GM19351 (cell line): ENCODE results near the gene SSR4.
"Not testable (repeated sequence)": the region's sequence is repeated elsewhere in the genome, so short reads cannot be mapped to it uniquely, and the experiment has no call there.

Experiments
- ATAC-seq: cut with Tn5 transposase; IDR thresholded peaks from one replicate; pipeline ENCODE4 v1.9.1; 2021; ENCODE audit warnings: mild to moderate bottlenecking, moderate library complexity; ENCODE audit not compliant: unreplicated experiment

Gene SSR4

DNA sequence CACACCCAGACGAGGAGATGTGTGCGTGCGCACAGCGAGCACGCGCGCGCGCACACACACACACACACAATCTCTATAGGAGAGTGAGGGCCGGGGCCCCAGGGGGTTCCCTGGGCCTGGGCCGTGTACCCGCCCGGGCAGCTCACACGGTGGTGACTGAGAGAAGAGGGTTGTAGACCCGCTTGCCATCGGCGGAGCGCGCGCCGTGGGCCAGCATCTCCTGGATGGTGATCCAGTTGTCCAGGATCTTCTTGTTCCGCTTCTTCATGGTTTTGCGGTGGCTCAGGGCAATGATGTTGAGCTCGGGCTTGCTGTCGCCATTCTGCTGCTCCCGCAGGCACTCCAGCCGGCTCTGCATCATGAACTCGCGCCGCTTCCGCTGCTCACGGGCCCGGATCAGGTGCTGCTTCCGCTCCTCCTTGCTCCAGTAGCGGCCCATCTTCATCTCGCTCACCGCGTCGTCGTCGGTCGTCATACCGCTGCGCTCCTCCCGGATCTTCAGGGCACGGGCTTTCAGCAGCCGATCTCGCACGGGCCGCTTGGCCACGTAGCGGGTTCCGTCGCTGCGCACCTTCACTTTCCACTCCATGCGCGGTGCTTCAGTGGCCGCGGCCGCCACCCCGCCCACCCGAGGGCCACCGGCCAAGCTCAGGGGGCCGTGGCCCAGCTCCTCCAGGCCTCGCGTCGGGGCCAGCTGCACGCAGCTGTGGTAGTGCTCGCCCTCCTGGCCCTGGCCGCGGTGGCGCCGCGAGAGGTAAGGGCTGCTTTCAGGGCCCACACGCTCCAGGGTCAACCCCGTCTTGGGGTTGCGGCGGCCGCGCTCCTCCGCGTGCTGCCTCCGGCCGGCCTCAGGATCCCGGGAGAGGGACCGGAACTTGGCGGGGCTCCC, 9.0 kb downstream of the SSR4 start:
- no peak for ATAC-seq

GRCh38 chrX:153804100-153804595, 9.7 kb downstream of the SSR4 start:
- no peak for ATAC-seq

GRCh38 chrX:153804621-153805020, 10.2 kb downstream of the SSR4 start:
- no peak for ATAC-seq

DNA sequence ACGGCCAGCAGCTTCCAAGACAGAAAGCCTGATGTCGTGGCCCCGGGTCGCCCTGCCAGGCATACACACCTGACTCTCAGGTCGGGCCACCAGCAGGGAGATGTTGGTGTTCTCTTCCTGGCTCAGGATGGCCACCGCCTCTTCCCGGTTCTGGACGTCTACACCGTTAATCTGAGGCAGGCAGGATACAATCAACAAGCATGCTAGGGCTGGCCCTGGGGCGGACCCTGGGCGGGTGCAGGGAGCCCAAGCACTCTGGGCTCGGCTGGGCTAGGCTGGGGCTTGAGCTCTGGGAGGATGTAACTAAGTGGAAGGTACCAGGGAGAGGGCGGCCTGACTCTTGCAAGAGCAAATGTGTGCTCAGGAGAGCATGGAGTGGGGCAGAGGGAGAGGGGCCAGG, 11.0 kb downstream of the SSR4 start:
- no peak for ATAC-seq

DNA sequence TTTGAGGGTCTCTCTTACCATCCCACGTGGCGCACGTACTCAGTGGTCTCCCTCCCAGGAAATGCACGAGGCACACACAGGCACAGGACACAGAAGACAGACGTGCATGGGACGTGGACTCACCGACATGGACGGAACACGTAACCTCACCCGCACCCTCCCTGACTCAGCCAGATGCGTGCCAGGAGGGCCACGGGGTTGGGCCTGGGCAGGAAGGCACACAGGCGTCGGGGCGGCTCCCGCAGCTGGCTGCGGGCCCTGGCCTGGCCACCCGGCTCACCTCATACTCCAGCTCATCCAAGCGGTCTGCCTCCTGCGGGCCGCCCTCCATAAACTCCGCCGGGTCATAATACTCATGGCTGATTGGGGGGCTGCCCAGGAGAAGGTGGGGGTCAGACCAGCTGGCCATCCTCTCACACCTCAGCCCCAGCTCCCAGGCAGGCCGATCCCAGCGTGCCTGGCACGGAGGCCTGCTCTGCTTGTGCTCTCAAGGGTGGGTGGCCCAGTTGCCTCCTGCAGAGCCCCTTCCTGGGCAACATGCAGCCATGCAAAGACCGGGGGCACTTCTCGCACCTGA, 12.6 kb downstream of the SSR4 start:
- no peak for ATAC-seq

- ATAC-seq, result no peak
Measured at GRCh38 chrX:153807976-153808375, 13.5 kb downstream of the SSR4 start.

- no peak for ATAC-seq
Measured at GRCh38 chrX:153812220-153812619, 17.8 kb downstream of the SSR4 start.

GRCh38 chrX:153813161-153813560, 18.7 kb downstream of the SSR4 start:
- ATAC-seq, result no peak

DNA sequence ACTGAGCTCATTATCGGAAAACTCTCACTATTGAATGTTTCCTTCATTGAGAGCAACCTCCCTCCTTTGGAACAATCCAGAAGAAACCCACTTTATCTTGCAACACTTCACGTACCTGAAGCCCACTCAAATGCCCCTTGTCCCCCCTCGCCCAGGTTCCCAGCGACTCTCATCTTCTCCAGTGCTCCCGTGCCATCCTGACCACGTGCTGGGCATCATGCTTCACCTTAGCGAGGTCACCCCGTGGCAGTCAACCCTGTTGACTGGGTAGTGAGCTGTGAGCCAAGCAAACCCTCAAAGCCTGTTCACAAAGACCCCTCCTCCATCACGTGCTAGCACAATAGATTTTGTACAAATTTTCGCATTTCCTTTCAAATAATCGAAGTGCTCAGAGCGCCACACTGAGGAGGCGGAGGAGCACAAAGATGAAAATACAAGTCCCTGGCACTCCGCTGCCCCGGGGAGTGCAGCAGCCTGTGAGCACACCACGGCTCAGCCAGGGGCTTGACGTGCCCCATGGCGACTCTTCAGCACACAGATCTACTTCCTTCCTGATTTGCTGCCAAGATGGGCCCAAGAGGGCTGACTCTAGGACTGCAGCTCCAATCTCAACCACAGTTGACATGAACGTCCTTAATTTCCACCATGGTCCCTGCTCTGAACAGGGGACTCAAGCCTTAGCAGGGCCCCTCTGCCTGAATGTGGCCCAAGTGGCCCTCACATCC, 20.3 kb downstream of the SSR4 start:
- ATAC-seq, result no peak

DNA sequence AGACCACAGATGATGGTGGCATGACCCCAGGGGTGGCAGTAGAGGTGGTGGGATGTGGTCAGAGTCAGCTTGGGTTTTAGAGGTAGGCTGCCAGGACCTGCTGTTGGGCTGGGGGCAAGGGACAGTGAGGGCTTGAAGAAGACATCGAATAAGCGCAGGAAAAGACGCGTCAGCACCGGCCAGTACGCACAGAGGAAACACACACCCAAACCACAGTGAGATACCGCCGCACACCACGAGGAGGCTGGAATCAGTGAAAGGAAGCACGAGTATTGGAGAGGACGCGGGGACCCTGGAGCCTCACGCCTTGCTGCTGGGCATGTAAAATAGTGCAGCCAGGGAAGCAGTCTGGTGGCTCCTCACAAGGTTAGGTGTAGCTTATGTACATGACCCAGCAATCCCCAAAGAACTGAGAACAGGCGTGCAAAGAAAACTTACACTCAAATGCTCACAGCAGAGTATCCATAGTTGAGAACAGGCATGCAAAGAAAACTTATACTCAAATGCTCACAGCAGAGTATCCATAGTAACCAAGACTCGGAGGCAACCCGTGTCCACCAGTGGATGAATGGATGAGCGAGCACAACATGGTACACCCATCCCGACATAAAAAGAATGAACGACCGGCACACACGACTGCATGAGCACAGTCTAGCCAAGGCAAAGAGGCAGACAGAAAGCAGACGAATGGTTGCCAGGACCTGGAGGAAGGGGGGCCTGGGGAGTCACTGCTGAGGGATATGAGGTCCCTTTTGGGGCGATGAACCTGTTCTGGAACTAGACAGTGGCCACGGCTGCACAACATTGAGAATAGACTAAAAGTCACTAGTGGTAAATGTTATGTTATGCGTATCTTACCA, 22.6 kb downstream of the SSR4 start:
- no peak for ATAC-seq

- not testable (repeated sequence) for ATAC-seq
Measured at GRCh38 chrX:153818064-153818463, 23.6 kb downstream of the SSR4 start.

- ATAC-seq, result no peak
Measured at GRCh38 chrX:153818571-153819383, 24.3 kb downstream of the SSR4 start.

DNA sequence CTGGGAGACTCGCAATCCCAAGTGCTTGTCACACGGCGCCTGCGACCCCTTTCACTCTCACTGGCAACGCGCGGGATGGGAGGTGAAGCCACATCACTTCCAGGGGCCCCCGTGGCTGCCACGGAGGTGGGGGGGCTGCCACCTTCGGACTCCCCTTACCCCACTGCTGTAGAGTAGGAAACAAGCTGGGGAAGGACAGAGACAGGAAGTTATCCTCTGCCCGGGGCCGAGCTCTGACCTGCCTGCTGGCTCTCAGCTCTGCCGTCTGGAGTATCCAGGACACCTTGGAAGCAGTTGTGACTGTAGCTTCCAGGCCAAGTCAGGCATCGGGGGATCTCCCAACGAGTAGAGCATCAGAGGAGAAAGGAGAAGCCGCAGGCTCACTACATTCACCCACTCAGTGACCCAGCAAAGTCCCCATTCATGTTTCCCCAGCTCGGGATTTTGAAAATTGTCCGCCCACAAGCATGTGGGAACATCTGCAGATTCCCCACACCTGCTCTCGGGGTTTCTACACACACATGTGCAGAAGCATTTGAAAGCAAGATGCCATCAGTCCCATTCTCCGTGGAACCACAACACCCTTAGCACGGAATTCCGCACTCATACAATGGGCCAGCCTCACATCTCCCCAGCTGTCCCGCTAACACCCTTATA, 25.0 kb downstream of the SSR4 start:
- ATAC-seq, result no peak

GRCh38 chrX:153820601-153821000, 26.1 kb downstream of the SSR4 start:
- ATAC-seq, result no peak

GRCh38 chrX:153821066-153821465, 26.6 kb downstream of the SSR4 start:
- ATAC-seq, result no peak

- ATAC-seq, result no peak
Measured at GRCh38 chrX:153824348-153824747, 29.9 kb downstream of the SSR4 start.

DNA sequence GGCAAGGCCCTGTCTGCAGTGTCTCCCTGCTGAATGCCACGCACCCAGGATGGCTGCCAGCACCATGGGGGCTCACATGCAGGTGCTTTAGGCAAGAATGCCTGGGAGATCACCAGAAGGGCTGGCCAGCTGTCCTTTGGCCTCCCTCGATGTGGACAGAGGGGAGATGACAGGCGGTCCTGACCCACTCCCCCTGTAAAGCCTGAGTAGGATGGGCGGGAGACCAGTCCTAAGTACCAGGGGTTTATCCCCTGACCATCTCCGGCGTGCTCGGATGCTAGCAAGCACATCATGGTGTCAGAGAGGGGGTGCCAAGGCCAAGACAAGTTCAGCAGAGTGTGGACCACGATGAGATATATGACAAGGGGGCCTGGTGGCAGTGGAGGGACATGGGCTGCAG, 30.6 kb downstream of the SSR4 start:
- no peak for ATAC-seq

DNA sequence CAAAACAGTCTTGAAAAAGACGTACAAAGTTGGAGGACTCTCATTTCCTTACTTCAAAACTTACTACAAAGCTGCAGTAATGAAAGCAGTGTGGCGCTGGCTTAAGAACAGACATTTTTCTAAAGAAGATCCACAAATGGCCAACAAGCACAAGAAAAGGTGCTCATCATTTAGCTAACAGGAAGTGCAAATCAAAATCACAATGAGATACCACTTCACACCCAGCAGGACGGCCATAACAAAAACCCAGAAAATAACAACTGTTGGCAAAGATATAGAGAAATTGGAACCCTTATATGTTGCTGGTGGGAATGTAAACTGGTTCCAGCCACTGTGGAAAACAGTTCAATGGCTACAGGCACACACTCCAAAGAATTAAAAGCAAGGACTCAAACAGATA, 32.5 kb downstream of the SSR4 start:
- no peak for ATAC-seq

DNA sequence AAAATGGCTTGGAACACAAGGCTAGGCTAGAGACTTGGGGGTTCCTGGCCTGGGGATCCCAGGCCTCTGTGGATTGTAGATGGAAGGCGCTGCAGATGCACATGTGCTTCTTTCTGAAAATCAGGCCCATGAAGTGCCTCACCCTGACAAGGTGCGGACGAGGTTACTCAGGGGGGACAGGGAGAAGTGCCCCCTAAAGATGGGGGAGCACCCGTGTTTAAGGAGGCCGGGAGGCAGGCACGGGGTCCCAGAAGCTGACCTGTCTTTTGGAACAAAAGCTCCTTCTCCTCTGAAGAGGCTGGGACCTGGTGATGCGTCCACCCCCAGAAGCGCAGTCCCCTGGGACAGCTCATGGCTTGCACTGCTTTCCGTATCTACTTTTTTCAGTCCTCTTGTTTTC, 33.4 kb downstream of the SSR4 start:
- ATAC-seq, result no peak
